Caco-2 (cell line): ENCODE results near the gene NOL3. TPM values are rescaled to one million over a fixed set of nuclear protein-coding genes. Genes with fewer than 3 reads are reported as not detected.
A peak's percentile ranks its signal among the peaks of the same experiment; 100 is the strongest.

Source experiments
- BruUV-seq: library from RNA; stranded (reverse); fragments of 400-500 nt; replicated peaks from 2 replicates; lab custom pipeline; 2021; lab: Mats Ljungman, UMichigan
- CTCF ChIA-PET: fragments of 300-600 bp; sonication (Branson Sonifier 250); formaldehyde crosslinking; loops from one replicate; lab custom pipeline; 2022; ENCODE audit warnings: antibody characterized with exemption; lab: Charles Lee
- POLR2A ChIA-PET: fragments of 300-600 bp; sonication (Branson Sonifier 250); formaldehyde crosslinking; loops from one replicate; lab custom pipeline; 2022; ENCODE audit warnings: antibody characterized with exemption; lab: Charles Lee
- DNase-seq, 2 experiments: peaks; one replicate each; pipeline versions ENCODE4 v3.0.0 to v3.0.0-alpha.2; 2020 to 2022
- H3K27me3 ChIP-seq: replicated peaks from 2 replicates; pipeline ENCODE4 v1.6.0; 2011; ENCODE audit warnings: low read length; ENCODE audit not compliant: control insufficient read depth, insufficient read depth
- H3K36me3 ChIP-seq: 2 replicates; pipeline ENCODE4 v1.5.1; 2011; ENCODE audit warnings: low read length; ENCODE audit not compliant: control insufficient read depth, insufficient read depth
- H3K4me1 ChIP-seq: fragments of 250-450 bp; sonication (Bioruptor Pico); 2 replicates; pipeline ENCODE4 v1.5.1; 2020; ENCODE audit warnings: mild to moderate bottlenecking
- H3K4me3 ChIP-seq: 2 replicates; pipeline ENCODE4 v1.5.1; 2011; ENCODE audit warnings: low read depth, mild to moderate bottlenecking, control low read depth, low read length
- H3K9me3 ChIP-seq: fragments of 250-450 bp; sonication (Bioruptor Pico); 2 replicates; pipeline ENCODE4 v1.5.1; 2020; ENCODE audit warnings: mild to moderate bottlenecking, moderate library complexity
- H3K27ac Mint-ChIP-seq: one replicate; pipeline ENCODE4 v1.8.0; 2022; ENCODE audit warnings: mixed read lengths; ENCODE audit not compliant: unreplicated experiment
- H3K27me3 Mint-ChIP-seq: one replicate; pipeline ENCODE4 v1.8.0; 2022; ENCODE audit warnings: mixed read lengths; ENCODE audit not compliant: insufficient read depth, unreplicated experiment
- H3K36me3 Mint-ChIP-seq: one replicate; pipeline ENCODE4 v1.8.0; 2022; ENCODE audit warnings: mild to moderate bottlenecking, mixed read lengths; ENCODE audit not compliant: insufficient read depth, unreplicated experiment
- H3K4me1 Mint-ChIP-seq: one replicate; pipeline ENCODE4 v1.8.0; 2022; ENCODE audit warnings: low read depth, mixed read lengths; ENCODE audit not compliant: unreplicated experiment
- H3K4me3 Mint-ChIP-seq: one replicate; pipeline ENCODE4 v1.8.0; 2022; ENCODE audit warnings: mild to moderate bottlenecking, moderate library complexity, mixed read lengths; ENCODE audit not compliant: unreplicated experiment
- H3K9me3 Mint-ChIP-seq: one replicate; pipeline ENCODE4 v1.8.0; 2022; ENCODE audit warnings: mixed read lengths; ENCODE audit not compliant: unreplicated experiment
- intact Hi-C: fragments of 100-400 bp; cut with micrococcal nuclease; formaldehyde crosslinking; loops from one replicate; pipeline ENCODE4 v1.10.0; 2022; ENCODE audit not compliant: unreplicated experiment
- total RNA-seq: library from RNA; stranded (reverse); gene quantifications from 2 replicates; pipeline ENCODE4 v1.2.3, GENCODE V29; 2022
- TF ChIP-seq, protein P1 (sequence below), 2 experiments: fragments of 200-600 bp in 1 of 2; IDR thresholded peaks; 1 replicate in 1 of 2; 2 replicates in 1 of 2; pipeline versions ENCODE4 v1.5.1 to v1.8.0; 2011 to 2022; ENCODE audit warnings: antibody characterized with exemption in 1 of 2, control low read depth in 1 of 2, inconsistent platforms in 1 of 2, low read depth in 1 of 2, low read length in 1 of 2, mild to moderate bottlenecking in 1 of 2, moderate library complexity in 1 of 2; ENCODE audit not compliant: insufficient read depth in 1 of 2, severe bottlenecking in 1 of 2, unreplicated experiment in 1 of 2

The NOL3 gene
- total RNA-seq, 1 experiment from 2014 or later, result 17.4 TPM

- no peak overlapping the region for H3K27ac Mint-ChIP-seq
- H3K27me3 ChIP-seq, result no peaks in the 10 kb centered on the region
- H3K36me3 Mint-ChIP-seq, result peaks cover 68% of the 10 kb centered on the region
- peak in 1 of 2 experiments; percentile 39 for DNase-seq
- peaks cover 27% of the 10 kb centered on the region for H3K4me1 ChIP-seq
- CTCF ChIA-PET, result interaction anchor here (0.5 to 2.7 kb wide), 10 partner anchors 11 to 49 kb away, joined by 3 to 24 read pairs (median 6); partner anchors contain the start of genes FHOD1, NOL3, SLC9A5 and TMEM208
- no peak overlapping the region for H3K4me3 Mint-ChIP-seq
- no peaks in the 10 kb centered on the region for H3K9me3 Mint-ChIP-seq
- peaks cover 23% of the 10 kb centered on the region for H3K4me1 Mint-ChIP-seq
- H3K4me3 ChIP-seq, result no peak overlapping the region
- H3K36me3 ChIP-seq, result peaks cover 15% of the 10 kb centered on the region
- intact Hi-C loops, result loop anchor here (2.0 kb wide), 1 partner anchor 29 kb away; the partner anchor contains the start of gene TMEM208
- no TSS peak for BruUV-seq
- no peaks in the 10 kb centered on the region for H3K9me3 ChIP-seq
- TF ChIP-seq, protein P1, sequence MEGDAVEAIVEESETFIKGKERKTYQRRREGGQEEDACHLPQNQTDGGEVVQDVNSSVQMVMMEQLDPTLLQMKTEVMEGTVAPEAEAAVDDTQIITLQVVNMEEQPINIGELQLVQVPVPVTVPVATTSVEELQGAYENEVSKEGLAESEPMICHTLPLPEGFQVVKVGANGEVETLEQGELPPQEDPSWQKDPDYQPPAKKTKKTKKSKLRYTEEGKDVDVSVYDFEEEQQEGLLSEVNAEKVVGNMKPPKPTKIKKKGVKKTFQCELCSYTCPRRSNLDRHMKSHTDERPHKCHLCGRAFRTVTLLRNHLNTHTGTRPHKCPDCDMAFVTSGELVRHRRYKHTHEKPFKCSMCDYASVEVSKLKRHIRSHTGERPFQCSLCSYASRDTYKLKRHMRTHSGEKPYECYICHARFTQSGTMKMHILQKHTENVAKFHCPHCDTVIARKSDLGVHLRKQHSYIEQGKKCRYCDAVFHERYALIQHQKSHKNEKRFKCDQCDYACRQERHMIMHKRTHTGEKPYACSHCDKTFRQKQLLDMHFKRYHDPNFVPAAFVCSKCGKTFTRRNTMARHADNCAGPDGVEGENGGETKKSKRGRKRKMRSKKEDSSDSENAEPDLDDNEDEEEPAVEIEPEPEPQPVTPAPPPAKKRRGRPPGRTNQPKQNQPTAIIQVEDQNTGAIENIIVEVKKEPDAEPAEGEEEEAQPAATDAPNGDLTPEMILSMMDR (IDR thresholded peaks at IDR 0.05; ENCODE audit: insufficient read depth in 1 of 2, low read depth in 1 of 2, low read length in 1 of 2, severe bottlenecking in 1 of 2, unreplicated experiment in 1 of 2), result no peak
- POLR2A ChIA-PET, result interaction anchor here (0.5 to 0.8 kb wide), 2 partner anchors 28 to 71 kb away, joined by 3 read pairs; no protein-coding TSS in a partner anchor
- no peaks in the 10 kb centered on the region for H3K27me3 Mint-ChIP-seq
These were observed 27.4 kb downstream of the NOL3 start for GRCh38 chr16:67197704-67198103.

- no TSS peak for BruUV-seq
- peak in 1 of 2 experiments; percentile 53 for DNase-seq
- H3K4me1 Mint-ChIP-seq, result peaks cover 23% of the 10 kb centered on the region
- H3K27me3 ChIP-seq, result no peaks in the 10 kb centered on the region
- H3K4me1 ChIP-seq, result peaks cover 27% of the 10 kb centered on the region
- TF ChIP-seq, protein P1 (IDR thresholded peaks at IDR 0.05; ENCODE audit: insufficient read depth in 1 of 2, low read depth in 1 of 2, low read length in 1 of 2, severe bottlenecking in 1 of 2, unreplicated experiment in 1 of 2), result peak; percentile 40 to 58
- ChIA-PET POLR2A (interaction anchor here (0.5 to 1.4 kb wide), 3 partner anchors 13 to 70 kb away, joined by 3 to 4 read pairs (median 3); no protein-coding TSS in a partner anchor), CTCF (interaction anchor here (0.5 to 2.7 kb wide), 11 partner anchors 11 to 288 kb away, joined by 3 to 24 read pairs (median 6); partner anchors contain the start of genes FHOD1, NOL3, SLC9A5 and TMEM208)
- intact Hi-C loops, result loop anchor here (2.0 kb wide), 1 partner anchor 29 kb away; the partner anchor contains the start of gene TMEM208
- H3K27me3 Mint-ChIP-seq, result no peaks in the 10 kb centered on the region
- peaks cover 63% of the 10 kb centered on the region for H3K36me3 Mint-ChIP-seq
- no peaks in the 10 kb centered on the region for H3K9me3 Mint-ChIP-seq
- peak overlapping the region; percentile 84 for H3K4me3 Mint-ChIP-seq
- H3K4me3 ChIP-seq, result 0 out of 2 replicates have a peak overlapping the region, but pooled peaks have one; percentile 11
- no peak overlapping the region for H3K27ac Mint-ChIP-seq
- no peaks in the 10 kb centered on the region for H3K9me3 ChIP-seq
- peaks cover 15% of the 10 kb centered on the region for H3K36me3 ChIP-seq
These were observed 27.9 kb downstream of the NOL3 start for GRCh38 chr16:67198238-67198734.

GRCh38 chr16:67199011-67199807 is 28.9 kb downstream of the NOL3 start, which contains the start of gene ELMO3:
TSS of gene ELMO3 (plus strand) at chr16:67199131. CDS start at chr16:67199327, 196 bp downstream.
- TF ChIP-seq, protein P1 (IDR thresholded peaks at IDR 0.05; ENCODE audit: insufficient read depth in 1 of 2, low read depth in 1 of 2, low read length in 1 of 2, severe bottlenecking in 1 of 2, unreplicated experiment in 1 of 2), result peak; percentile 74 to 87
- H3K36me3 ChIP-seq, result peaks cover 12% of the 10 kb centered on the region
- no peaks in the 10 kb centered on the region for H3K27me3 ChIP-seq
- Mint-ChIP-seq H3K27me3 (no peaks in the 10 kb centered on the region), H3K4me3 (peak within 1 kb of the TSS; percentile 84), H3K4me1 (peaks cover 23% of the 10 kb centered on the region), H3K9me3 (no peaks in the 10 kb centered on the region), H3K27ac (peak within 1 kb of the TSS; percentile 50), H3K36me3 (peaks cover 63% of the 10 kb centered on the region)
- peaks cover 27% of the 10 kb centered on the region for H3K4me1 ChIP-seq
- TSS peak; percentile 63 for BruUV-seq
- POLR2A ChIA-PET, result interaction anchor here (0.8 to 1.4 kb wide), 3 partner anchors 14 to 47 kb away, joined by 3 to 4 read pairs (median 3); partner anchors contain the start of gene TMEM208
- peak within 1 kb of the TSS; percentile 95 for H3K4me3 ChIP-seq
- intact Hi-C loops, result loop anchor here (1.0 to 2.0 kb wide), 2 partner anchors 14 to 28 kb away; partner anchors contain the start of gene TMEM208
- peak; percentile 88 for DNase-seq
- H3K9me3 ChIP-seq, result no peaks in the 10 kb centered on the region
- CTCF ChIA-PET, result interaction anchor here (0.6 to 2.7 kb wide), 10 partner anchors 10 to 289 kb away, joined by 3 to 24 read pairs (median 6); partner anchors contain the start of genes ATP6V0D1, FHOD1, NOL3 and SLC9A5
